Naive thymus-derived CD8-positive, alpha-beta T cell (primary cell): Measurements from ENCODE around the gene MAGEB3. TPM values are rescaled to one million over a fixed set of nuclear protein-coding genes. Genes with fewer than 3 reads are reported as not detected.
"Not testable (repeated sequence)": the region's sequence is repeated elsewhere in the genome, so short reads cannot be mapped to it uniquely, and the experiment has no call there.

Experiments
- ATAC-seq, 2 donors: fragments of 150-1000 bp; cut with Tn5 transposase in 1 of 2; sonication (Bioruptor Pico), chemical (Tn5 transposase) in 1 of 2; 1 replicate in 1 of 2; 2 replicates in 1 of 2; pipeline ENCODE4 v1.10.0; 2021; ENCODE audit warnings: mild to moderate bottlenecking in 2 of 2, moderate library complexity in 2 of 2
- POLR2A ChIA-PET: fragments of 350-600 bp; sonication (Branson Sonifier 250); formaldehyde crosslinking; loops from one replicate; lab custom pipeline; 2021; ENCODE audit warnings: antibody characterized with exemption; lab: Charles Lee
- DNase-seq, 10 donors: peaks; one replicate each; pipeline versions ENCODE4 v3.0.0 to v3.0.0-alpha.2; 2020 to 2022
- H3K27ac Mint-ChIP-seq, 10 donors: one replicate each; pipeline ENCODE4 v1.8.0; 2020 to 2022; ENCODE audit warnings: mild to moderate bottlenecking in 10 of 10, mixed read lengths in 10 of 10, moderate library complexity in 4 of 10, inconsistent platforms in 1 of 10
- H3K27me3 Mint-ChIP-seq, 5 donors: one replicate each; pipeline ENCODE4 v1.8.0; 2021 to 2022; ENCODE audit warnings: mixed read lengths in 5 of 5
- H3K36me3 Mint-ChIP-seq, 3 donors: one replicate each; pipeline ENCODE4 v1.8.0; 2020 to 2022; ENCODE audit warnings: mixed read lengths in 3 of 3, mild to moderate bottlenecking in 2 of 3, inconsistent platforms in 1 of 3
- H3K4me1 Mint-ChIP-seq, 4 donors: one replicate each; pipeline ENCODE4 v1.8.0; 2021 to 2022; ENCODE audit warnings: mixed read lengths in 4 of 4
- H3K4me3 Mint-ChIP-seq, 10 donors: one replicate each; pipeline ENCODE4 v1.8.0; 2020 to 2022; ENCODE audit warnings: mild to moderate bottlenecking in 10 of 10, mixed read lengths in 10 of 10, moderate library complexity in 6 of 10, inconsistent platforms in 1 of 10
- H3K9me3 Mint-ChIP-seq, 9 donors: one replicate each; pipeline ENCODE4 v1.8.0; 2020 to 2022; ENCODE audit warnings: mixed read lengths in 9 of 9, mild to moderate bottlenecking in 3 of 9, inconsistent platforms in 1 of 9, moderate library complexity in 1 of 9
- polyA plus RNA-seq, 3 donors: library from polyadenylated mRNA; unstranded; fragments of 300-500 nt; fragmentation: Illumina TruSeq; gene quantifications; one replicate each; pipeline ENCODE4 v1.2.3, GENCODE V29; 2021
- total RNA-seq, 8 experiments: library from RNA in 2 of 8; stranded (reverse) in 2 of 8; gene quantifications; one replicate each; pipeline ENCODE4 v1.2.3 and lab custom pipeline; 2021 to 2026

The MAGEB3 gene, protein sequence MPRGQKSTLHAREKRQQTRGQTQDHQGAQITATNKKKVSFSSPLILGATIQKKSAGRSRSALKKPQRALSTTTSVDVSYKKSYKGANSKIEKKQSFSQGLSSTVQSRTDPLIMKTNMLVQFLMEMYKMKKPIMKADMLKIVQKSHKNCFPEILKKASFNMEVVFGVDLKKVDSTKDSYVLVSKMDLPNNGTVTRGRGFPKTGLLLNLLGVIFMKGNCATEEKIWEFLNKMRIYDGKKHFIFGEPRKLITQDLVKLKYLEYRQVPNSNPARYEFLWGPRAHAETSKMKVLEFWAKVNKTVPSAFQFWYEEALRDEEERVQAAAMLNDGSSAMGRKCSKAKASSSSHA
- not detected for total RNA-seq
- polyA plus RNA-seq = not detected
- total RNA-seq (lab: John Stamatoyannopoulos, UW) = 0 reads per million in 6 experiments

DNA sequence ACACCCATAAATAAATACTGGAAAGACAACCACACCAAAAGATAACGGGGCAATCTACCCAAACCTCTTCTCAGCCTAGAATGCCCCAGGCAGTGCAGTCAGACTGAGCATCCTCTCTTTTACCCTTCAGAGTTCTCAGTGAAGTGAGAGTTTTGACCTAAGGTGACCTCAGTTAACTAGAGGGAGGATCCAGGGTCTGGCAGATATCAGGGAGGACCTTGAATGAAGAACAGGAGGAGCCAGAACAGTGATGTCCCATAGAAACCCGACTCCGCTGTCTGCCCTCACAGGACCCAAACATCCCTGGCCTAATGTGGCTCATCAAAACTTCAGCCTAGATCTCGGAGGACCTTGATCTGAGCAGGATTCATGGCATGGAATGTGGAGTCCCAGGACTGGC lies at the start of gene MAGEB3:
TSS of gene MAGEB3 (plus strand) at position 263 of the 400 bp plus-strand sequence. CDS start 5,268 bp downstream, outside the sequence.
- no peak for DNase-seq
- Mint-ChIP-seq H3K4me1 (no peaks in the 10 kb centered on the region), H3K36me3 (no peaks in the 10 kb centered on the region), H3K27me3 (no peaks in the 10 kb centered on the region), H3K4me3 (no peak within 1 kb of the TSS), H3K27ac (no peak within 1 kb of the TSS), H3K9me3 (peaks cover 0 to 2% (median 0%) of the 10 kb centered on the region in 9 donors)
- no peak for ATAC-seq
- POLR2A ChIA-PET = no interaction called here

DNA sequence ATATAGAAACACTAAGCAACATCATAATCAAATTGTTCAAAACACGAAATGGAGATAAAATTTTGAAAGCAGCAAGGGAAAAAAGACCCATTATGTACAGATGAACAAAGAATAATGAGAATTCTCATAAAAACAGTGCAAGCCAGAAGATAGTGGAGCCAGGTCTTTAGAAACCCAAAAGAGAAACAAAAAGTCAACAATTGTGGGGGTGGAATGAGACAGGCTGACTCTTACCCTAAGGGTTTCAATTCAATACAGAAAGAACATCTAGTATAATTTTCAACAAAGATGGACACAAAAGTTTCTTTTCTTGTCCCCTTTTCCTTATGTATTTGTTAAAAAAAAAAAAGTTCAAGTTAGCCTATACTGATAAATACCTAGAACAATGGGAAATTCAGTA lies 49.1 kb upstream of the MAGEB3 start:
- POLR2A ChIA-PET = no interaction called here
- H3K27ac Mint-ChIP-seq = no peak overlapping the region
- peaks cover 0 to 4% (median 0%) of the 10 kb centered on the region in 3 donors for H3K36me3 Mint-ChIP-seq
- H3K4me3 Mint-ChIP-seq = no peak overlapping the region
- H3K9me3 Mint-ChIP-seq = peaks cover 0 to 4% (median 0%) of the 10 kb centered on the region in 9 donors
- DNase-seq (no peak), ATAC-seq (no peak)
- peaks cover 0 to 9% (median 3%) of the 10 kb centered on the region in 5 donors for H3K27me3 Mint-ChIP-seq
- no peaks in the 10 kb centered on the region for H3K4me1 Mint-ChIP-seq

DNA sequence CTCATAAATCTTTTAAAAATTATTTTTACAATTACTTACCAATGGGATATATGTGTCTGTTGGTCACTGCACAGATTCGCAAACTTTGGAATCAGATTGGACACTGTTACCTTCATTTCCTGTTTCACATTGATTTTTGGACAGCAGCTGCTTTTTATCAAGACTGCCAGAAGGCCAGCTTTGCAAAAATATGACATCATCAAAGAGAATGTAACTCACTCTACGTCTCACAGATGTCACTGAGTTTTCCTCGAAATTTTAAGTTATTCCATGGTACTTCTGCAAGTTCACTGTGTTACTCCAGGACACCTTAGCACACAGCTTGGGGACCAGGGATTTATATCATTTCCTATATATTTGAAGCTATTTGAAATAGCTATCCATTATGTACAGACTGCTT lies 46.9 kb upstream of the MAGEB3 start:
- H3K36me3 Mint-ChIP-seq = peaks cover 0 to 4% (median 0%) of the 10 kb centered on the region in 3 donors
- DNase-seq (no peak), ATAC-seq (no peak)
- H3K27me3 Mint-ChIP-seq = peaks cover 0 to 9% (median 2%) of the 10 kb centered on the region in 5 donors
- no peak overlapping the region for H3K27ac Mint-ChIP-seq
- H3K4me1 Mint-ChIP-seq = no peaks in the 10 kb centered on the region
- no peak overlapping the region for H3K4me3 Mint-ChIP-seq
- POLR2A ChIA-PET = no interaction called here
- peaks cover 0 to 2% (median 0%) of the 10 kb centered on the region in 9 donors for H3K9me3 Mint-ChIP-seq

DNA sequence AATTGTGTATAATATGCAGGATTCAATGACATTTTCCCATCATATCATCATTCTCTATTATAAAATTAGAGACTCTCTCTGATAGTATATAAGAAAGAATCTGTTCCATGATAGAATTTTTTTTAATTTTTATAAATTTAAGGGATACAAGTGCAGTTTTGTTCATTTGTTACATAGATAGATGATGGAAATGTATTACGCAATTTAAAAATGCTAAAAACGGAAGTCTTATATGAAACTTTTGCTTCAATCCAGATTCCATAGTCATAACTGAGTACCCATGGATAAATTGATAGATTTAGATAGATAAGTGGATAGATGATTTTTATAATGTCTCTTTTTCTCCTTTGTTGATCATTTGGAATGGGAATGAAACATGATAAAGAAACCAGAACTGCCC lies 40.0 kb upstream of the MAGEB3 start:
- POLR2A ChIA-PET = no interaction called here

DNA sequence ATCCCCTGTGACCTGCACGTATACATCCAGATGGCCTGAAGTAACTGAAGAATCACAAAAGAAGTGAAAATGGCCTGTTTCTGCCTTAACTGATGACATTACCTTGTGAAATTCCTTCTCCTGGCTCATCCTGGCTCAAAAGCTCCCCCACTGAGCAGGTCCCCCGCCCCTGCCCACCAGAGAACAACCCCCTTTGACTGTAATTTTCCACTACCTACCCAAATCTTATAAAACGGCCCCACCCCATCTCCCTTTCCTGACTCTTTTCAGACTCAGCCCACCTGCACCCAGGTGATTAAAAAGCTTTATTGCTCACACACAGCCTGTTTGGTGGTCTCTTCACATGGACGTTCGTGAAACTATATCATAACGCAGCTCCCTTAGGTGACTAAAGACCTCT lies 36.5 kb upstream of the MAGEB3 start:
- ATAC-seq, H3K27ac Mint-ChIP-seq, POLR2A ChIA-PET, H3K4me3 Mint-ChIP-seq, H3K9me3 Mint-ChIP-seq, DNase-seq, H3K4me1 Mint-ChIP-seq, H3K36me3 Mint-ChIP-seq: not testable (repeated sequence)
- peaks cover 0 to 12% (median 3%) of the 10 kb centered on the region in 5 donors for H3K27me3 Mint-ChIP-seq

More for the DNA sequence above, 40.0 kb upstream of the MAGEB3 start:
- Mint-ChIP-seq H3K27ac (no peak overlapping the region), H3K4me1 (no peaks in the 10 kb centered on the region), H3K9me3 (peaks cover 0 to 2% (median 0%) of the 10 kb centered on the region in 9 donors), H3K36me3 (no peaks in the 10 kb centered on the region), H3K4me3 (no peak overlapping the region), H3K27me3 (peaks cover 0 to 12% (median 3%) of the 10 kb centered on the region in 5 donors)
- ATAC-seq (no peak), DNase-seq (no peak)

DNA sequence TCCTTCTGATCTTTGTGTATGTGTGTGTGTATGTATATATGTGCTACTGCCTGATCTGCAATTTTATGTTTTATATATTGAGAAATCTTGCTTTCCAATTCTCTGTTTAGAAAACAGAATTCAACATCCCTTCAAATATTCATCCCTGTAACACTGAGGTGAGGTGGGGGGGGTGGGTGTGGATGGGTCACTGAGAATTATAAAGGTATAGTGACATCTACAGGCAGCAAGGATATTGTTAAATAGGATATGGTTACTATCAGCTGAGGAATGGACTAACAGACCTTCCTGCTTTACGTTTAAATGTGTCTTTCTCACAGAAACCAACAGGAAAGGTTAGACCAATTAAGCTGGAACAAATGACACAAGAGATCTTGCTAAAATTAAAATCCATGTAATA lies 34.1 kb upstream of the MAGEB3 start:
- POLR2A ChIA-PET = no interaction called here
- Mint-ChIP-seq H3K4me1 (no peaks in the 10 kb centered on the region), H3K4me3 (no peak overlapping the region), H3K36me3 (no peaks in the 10 kb centered on the region), H3K27me3 (peaks cover 0 to 12% (median 3%) of the 10 kb centered on the region in 5 donors), H3K27ac (no peak overlapping the region), H3K9me3 (no peaks in the 10 kb centered on the region)
- DNase-seq (no peak), ATAC-seq (no peak)

DNA sequence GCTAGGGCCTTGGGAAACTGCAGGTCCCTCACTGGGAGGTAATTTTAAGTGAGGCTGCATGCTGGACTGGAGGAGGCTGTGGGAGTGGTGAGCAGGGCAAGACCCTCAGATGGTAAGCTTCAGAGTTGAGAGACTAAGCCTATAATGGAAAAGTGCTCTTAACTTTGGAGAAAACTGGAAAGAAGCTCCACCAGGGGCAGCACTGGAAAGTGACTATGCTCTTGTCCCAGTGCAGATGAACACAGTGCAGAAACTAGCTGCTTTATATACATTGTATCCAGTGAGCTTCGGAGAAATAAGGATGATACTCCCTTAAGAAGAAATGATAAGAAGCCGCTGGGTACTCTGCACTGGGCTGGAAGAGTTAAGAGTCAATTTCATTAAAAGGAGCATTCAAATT lies 18.3 kb upstream of the MAGEB3 start:
- Mint-ChIP-seq H3K9me3 (no peaks in the 10 kb centered on the region), H3K4me3 (no peak overlapping the region), H3K36me3 (no peaks in the 10 kb centered on the region), H3K27ac (no peak overlapping the region), H3K27me3 (peaks cover 0 to 3% (median 0%) of the 10 kb centered on the region in 5 donors), H3K4me1 (no peaks in the 10 kb centered on the region)
- DNase-seq (no peak), ATAC-seq (no peak)
- POLR2A ChIA-PET = no interaction called here

DNA sequence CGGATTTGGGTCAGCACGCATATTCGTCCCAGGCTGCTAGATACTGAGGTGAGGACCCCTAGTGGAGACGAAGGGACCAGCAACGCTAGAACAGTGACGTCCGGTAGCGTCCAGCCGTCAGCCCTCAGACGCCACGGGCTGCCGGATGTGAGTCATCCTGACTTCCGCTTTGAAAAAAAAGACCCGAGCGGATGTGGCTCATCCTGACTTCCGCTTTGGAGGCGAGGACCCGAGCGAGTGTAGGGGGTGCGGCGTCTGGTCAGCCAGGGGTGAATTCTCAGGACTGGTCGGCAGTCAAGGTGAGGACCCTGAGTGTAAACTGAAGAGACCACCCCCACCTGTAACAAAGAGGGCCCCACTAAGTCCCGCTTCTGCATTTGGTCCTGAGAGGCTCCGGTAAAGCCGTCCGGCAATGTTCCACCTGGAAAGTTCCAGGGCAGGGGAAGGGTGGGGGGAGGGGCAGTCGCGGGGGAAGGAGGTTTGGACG lies 15.1 kb upstream of the MAGEB3 start, which contains the start of gene MAGEB2:
TSS of gene MAGEB2 (plus strand) at position 207 of the 487 bp plus-strand sequence. CDS start 3,018 bp downstream, outside the sequence.
- no peaks in the 10 kb centered on the region for H3K36me3 Mint-ChIP-seq
- peaks cover 0 to 3% (median 0%) of the 10 kb centered on the region in 5 donors for H3K27me3 Mint-ChIP-seq
- no peaks in the 10 kb centered on the region for H3K4me1 Mint-ChIP-seq
- no peak within 1 kb of the TSS for H3K27ac Mint-ChIP-seq
- no peaks in the 10 kb centered on the region for H3K9me3 Mint-ChIP-seq
- ATAC-seq (no peak), DNase-seq (no peak)
- peak within 1 kb of the TSS in 1 of 10 donors; percentile 55 for H3K4me3 Mint-ChIP-seq
- POLR2A ChIA-PET = no interaction called here

DNA sequence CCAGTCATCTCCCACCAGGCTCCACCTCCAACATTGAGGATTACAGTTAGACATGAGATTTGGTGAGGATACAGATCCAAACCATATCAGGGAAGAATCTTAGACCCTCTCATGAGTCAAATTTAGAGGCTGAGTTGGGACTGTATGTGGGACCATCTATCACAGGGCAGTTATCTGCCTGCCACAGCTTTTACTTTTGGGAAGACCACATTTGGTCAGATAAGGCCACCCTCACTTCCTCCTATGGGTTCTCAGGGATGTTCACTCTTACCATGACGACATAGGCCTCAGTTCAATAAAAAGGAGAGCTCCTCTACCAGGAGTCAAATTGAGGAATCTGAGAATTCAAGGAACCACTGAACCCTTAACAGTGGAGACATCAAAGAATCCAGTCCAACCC lies 13.0 kb upstream of the MAGEB3 start:
- POLR2A ChIA-PET = no interaction called here

DNA sequence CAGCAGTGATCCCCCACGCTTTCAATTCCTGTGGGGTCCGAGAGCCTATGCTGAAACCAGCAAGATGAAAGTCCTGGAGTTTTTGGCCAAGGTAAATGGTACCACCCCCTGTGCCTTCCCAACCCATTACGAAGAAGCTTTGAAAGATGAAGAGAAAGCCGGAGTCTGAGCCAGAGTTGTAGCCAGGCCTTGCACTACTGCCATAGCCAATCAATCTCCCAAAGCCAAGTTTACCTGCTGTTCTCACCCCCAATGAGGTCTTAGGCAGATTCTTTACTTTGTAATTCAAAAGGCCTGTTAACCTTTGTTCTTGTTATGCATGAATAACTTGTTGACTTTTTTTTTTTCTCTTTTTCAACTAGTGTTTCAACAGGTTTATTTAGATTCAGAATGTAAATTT lies 11.1 kb upstream of the MAGEB3 start:
- Mint-ChIP-seq H3K9me3 (no peaks in the 10 kb centered on the region), H3K4me3 (no peak overlapping the region), H3K36me3 (no peaks in the 10 kb centered on the region), H3K27ac (no peak overlapping the region), H3K4me1 (no peaks in the 10 kb centered on the region), H3K27me3 (no peaks in the 10 kb centered on the region)
- no peak for DNase-seq
- no peak for ATAC-seq
- POLR2A ChIA-PET = no interaction called here

More for the DNA sequence above, 13.0 kb upstream of the MAGEB3 start:
- no peaks in the 10 kb centered on the region for H3K36me3 Mint-ChIP-seq
- DNase-seq (no peak), ATAC-seq (no peak)
- H3K27me3 Mint-ChIP-seq = peaks cover 0 to under 1% (median 0%) of the 10 kb centered on the region in 5 donors
- H3K4me3 Mint-ChIP-seq = no peak overlapping the region
- no peak overlapping the region for H3K27ac Mint-ChIP-seq
- H3K4me1 Mint-ChIP-seq = no peaks in the 10 kb centered on the region
- H3K9me3 Mint-ChIP-seq = no peaks in the 10 kb centered on the region

DNA sequence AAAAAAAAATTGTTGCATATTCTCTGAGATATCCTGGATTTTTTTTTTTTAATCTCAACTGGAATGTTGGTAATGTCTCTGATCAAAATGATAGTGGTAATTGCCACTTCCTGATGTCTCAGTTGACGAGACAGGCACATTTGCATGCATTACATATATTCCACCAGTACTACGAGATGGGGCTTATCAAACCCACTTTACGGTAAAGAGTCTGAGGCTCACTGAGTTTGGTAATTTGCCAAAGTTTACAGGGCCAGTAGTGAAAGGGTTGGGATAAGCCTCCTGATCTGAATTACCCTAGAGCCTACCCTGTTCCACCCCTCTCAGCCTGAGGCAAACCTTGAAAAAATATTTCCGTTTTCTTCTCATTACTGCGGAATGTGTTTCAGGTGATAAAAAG lies 9.8 kb upstream of the MAGEB3 start:
- no peaks in the 10 kb centered on the region for H3K4me1 Mint-ChIP-seq
- no peaks in the 10 kb centered on the region for H3K36me3 Mint-ChIP-seq
- H3K4me3 Mint-ChIP-seq = no peak overlapping the region
- H3K9me3 Mint-ChIP-seq = no peaks in the 10 kb centered on the region
- ATAC-seq (no peak), DNase-seq (no peak)
- H3K27ac Mint-ChIP-seq = no peak overlapping the region
- POLR2A ChIA-PET = no interaction called here
- H3K27me3 Mint-ChIP-seq = no peaks in the 10 kb centered on the region

DNA sequence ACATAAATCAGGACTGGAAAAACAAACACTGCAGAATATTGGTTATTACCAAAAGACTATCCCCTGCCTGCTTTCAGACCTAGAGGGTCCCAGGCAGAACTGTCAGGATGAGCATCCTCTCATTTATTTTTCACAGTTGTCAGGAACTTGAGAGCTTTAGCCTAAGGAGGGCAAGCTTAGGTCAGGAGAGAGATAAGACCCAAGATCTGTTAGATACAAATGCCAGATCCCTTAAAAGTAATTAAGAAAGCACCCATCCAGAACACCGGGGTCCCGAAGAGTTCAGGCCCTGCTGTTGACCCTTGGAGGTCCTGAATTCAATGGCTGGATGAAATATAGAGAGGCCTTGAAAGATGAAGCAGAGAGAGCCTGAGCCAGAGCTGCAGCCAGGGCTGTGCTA lies 5.9 kb upstream of the MAGEB3 start:
- H3K4me3 Mint-ChIP-seq = no peak overlapping the region
- H3K9me3 Mint-ChIP-seq = no peaks in the 10 kb centered on the region
- H3K27ac Mint-ChIP-seq = no peak overlapping the region
- no peaks in the 10 kb centered on the region for H3K27me3 Mint-ChIP-seq
- H3K4me1 Mint-ChIP-seq = no peaks in the 10 kb centered on the region
- no peaks in the 10 kb centered on the region for H3K36me3 Mint-ChIP-seq
- DNase-seq = no peak
- POLR2A ChIA-PET = no interaction called here
- ATAC-seq = no peak

DNA sequence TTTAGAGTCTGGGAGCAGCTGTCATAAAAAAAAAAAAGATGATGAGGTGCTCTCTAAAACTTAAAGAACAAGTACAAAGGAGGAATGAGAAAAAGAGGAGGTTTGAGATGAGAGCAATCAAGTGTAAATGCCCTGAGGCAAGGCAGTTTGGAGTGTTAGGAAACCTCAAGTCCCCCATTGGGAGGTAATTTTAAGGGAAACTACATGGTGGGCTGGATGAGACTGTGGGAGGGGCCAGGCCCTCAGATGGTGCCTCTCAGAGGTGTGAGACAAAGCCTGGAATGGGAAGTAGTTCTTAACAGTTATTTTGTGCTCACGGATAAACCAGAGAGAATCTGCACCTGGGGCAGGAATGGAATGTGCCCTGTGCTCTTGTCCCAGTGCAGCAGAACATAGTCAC lies 1.9 kb upstream of the MAGEB3 start:
- Mint-ChIP-seq H3K4me1 (no peaks in the 10 kb centered on the region), H3K36me3 (no peaks in the 10 kb centered on the region), H3K27ac (no peak overlapping the region), H3K27me3 (no peaks in the 10 kb centered on the region), H3K9me3 (peaks cover 0 to 2% (median 0%) of the 10 kb centered on the region in 9 donors), H3K4me3 (no peak overlapping the region)
- ATAC-seq = no peak
- POLR2A ChIA-PET = no interaction called here
- DNase-seq = no peak
